DND-41 (cell line): ENCODE measurements around the gene CFHR1.
A peak's percentile ranks its signal among the peaks of the same experiment; 100 is the strongest.
"Not testable (repeated sequence)": the region's sequence is repeated elsewhere in the genome, so short reads cannot be mapped to it uniquely, and the experiment has no call there.

ENCODE experiments used
- ATAC-seq: fragments of 200-7000 bp; cut with Tn5 transposase; 3 replicates; pipeline ENCODE4 v1.9.1; 2021; ENCODE audit warnings: low read depth; ENCODE audit not compliant: insufficient read depth
- DNase-seq: peaks from one replicate; pipeline ENCODE4 v3.0.0-alpha.2; 2020
- H2AFZ ChIP-seq: 2 replicates; pipeline ENCODE4 v1.6.0; 2012; ENCODE audit warnings: low read depth, low read length
- H3K27ac ChIP-seq: 2 replicates; pipeline ENCODE4 v1.5.1; 2012; ENCODE audit warnings: low read length, inconsistent platforms
- H3K27me3 ChIP-seq: fragments of 200-600 bp; sonication (generic); 2 replicates; pipeline ENCODE4 v1.6.0; 2012; ENCODE audit warnings: low read length, mild to moderate bottlenecking, inconsistent platforms; ENCODE audit not compliant: insufficient read depth, poor library complexity
- H3K36me3 ChIP-seq: 2 replicates; pipeline ENCODE4 v1.5.1; 2012; ENCODE audit warnings: low read length, inconsistent platforms; ENCODE audit not compliant: insufficient read depth
- H3K4me1 ChIP-seq: 2 replicates; pipeline ENCODE4 v1.5.1; 2012; ENCODE audit warnings: mild to moderate bottlenecking, low read length; ENCODE audit not compliant: insufficient read depth
- H3K4me2 ChIP-seq: 2 replicates; pipeline ENCODE4 v1.6.0; 2012; ENCODE audit warnings: mild to moderate bottlenecking, moderate library complexity, low read length, inconsistent platforms; ENCODE audit not compliant: insufficient read depth
- H3K4me3 ChIP-seq, 2 experiments: fragments of 200-600 bp in 1 of 2; shearing (Covaris generic) in 1 of 2; 2 replicates each; pipeline ENCODE4 v1.5.1; 2012 to 2016; ENCODE audit warnings: inconsistent platforms in 2 of 2, low read length in 2 of 2, mild to moderate bottlenecking in 2 of 2, low read depth in 1 of 2, moderate library complexity in 1 of 2
- H3K79me2 ChIP-seq: 2 replicates; pipeline ENCODE4 v1.6.0; 2012; ENCODE audit warnings: low read length, inconsistent platforms; ENCODE audit not compliant: insufficient read depth
- H3K9ac ChIP-seq: 2 replicates; pipeline ENCODE4 v1.6.0; 2012; ENCODE audit warnings: low read depth, mild to moderate bottlenecking, inconsistent platforms, low read length, moderate library complexity
- H3K9me3 ChIP-seq: 2 replicates; pipeline ENCODE4 v1.5.1; 2012; ENCODE audit warnings: low read length, moderate library complexity, mild to moderate bottlenecking, inconsistent platforms; ENCODE audit not compliant: insufficient read depth, severe bottlenecking
- H4K20me1 ChIP-seq: 2 replicates; pipeline ENCODE4 v1.6.0; 2012; ENCODE audit warnings: low read length; ENCODE audit not compliant: insufficient read depth
- CTCF ChIP-seq: IDR thresholded peaks from 2 replicates; pipeline ENCODE4 v1.5.1; 2012; ENCODE audit warnings: borderline replicate concordance, low read length, moderate library complexity, mild to moderate bottlenecking; ENCODE audit not compliant: poor library complexity, severe bottlenecking; ENCODE audit errors: extremely low read depth
- EZH2 ChIP-seq: IDR thresholded peaks from 3 replicates; pipeline ENCODE4 v1.6.1; 2012; ENCODE audit warnings: borderline replicate concordance, low read depth, mild to moderate bottlenecking, moderate library complexity, low read length, inconsistent platforms; ENCODE audit not compliant: severe bottlenecking

The CFHR1 gene

DNA sequence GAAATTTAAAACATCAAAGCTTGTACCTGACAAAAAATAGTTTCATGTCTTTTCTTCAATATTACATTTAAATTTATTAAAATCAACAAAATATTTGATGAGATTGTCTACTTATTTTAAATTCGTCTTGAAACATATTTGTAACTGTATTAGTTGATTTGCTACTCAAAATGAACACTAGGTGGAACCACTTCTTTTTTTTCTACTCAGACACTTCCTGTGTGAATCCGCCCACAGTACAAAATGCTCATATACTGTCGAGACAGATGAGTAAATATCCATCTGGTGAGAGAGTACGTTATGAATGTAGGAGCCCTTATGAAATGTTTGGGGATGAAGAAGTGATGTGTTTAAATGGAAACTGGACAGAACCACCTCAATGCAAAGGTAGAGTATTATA is 8.3 kb downstream of the CFHR1 start:
- not testable (repeated sequence) for H3K9me3 ChIP-seq, H3K27ac ChIP-seq, H2AFZ ChIP-seq, H4K20me1 ChIP-seq, H3K4me2 ChIP-seq, H3K4me3 ChIP-seq, H3K36me3 ChIP-seq, H3K9ac ChIP-seq, H3K4me1 ChIP-seq, H3K79me2 ChIP-seq, H3K27me3 ChIP-seq, DNase-seq
- ATAC-seq, result peak; percentile 68
- peak; percentile 14 for TF ChIP-seq CTCF

- not testable (repeated sequence) for H3K4me2 ChIP-seq, DNase-seq, H4K20me1 ChIP-seq, ATAC-seq, H3K9ac ChIP-seq, H3K9me3 ChIP-seq, H3K36me3 ChIP-seq, H3K27ac ChIP-seq, H2AFZ ChIP-seq, H3K4me3 ChIP-seq, H3K27me3 ChIP-seq, H3K4me1 ChIP-seq, H3K79me2 ChIP-seq
These were observed 30.3 kb downstream of the CFHR1 start for GRCh38 chr1:196849613-196850492.

DNA sequence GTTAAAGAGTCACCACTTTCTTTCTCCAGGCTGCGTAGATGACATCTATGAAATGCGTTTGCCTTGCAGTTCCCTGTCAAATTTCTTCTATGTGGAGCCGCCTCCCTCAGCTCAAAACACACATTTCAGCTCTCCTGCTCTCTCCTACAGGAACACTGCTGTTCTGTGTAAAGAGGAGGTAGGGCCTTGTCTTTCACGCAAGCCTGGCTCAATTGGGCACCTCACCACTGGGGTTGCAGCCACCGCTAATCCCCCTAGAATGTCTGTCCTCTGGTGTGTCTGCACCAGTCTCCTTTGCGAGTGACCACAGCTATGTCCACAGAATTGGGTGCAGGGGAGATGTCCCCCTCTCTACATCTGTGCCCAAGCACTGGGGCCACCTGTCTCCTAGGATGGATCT is 36.5 kb downstream of the CFHR1 start:
- Histone ChIP-seq H3K36me3 (no peaks in the 10 kb centered on the region), H3K27ac (no peak overlapping the region), H3K9ac (no peak overlapping the region), H2AFZ (no peak overlapping the region), H3K4me1 (no peaks in the 10 kb centered on the region), H3K4me3 (no peak overlapping the region), H4K20me1 (no peaks in the 10 kb centered on the region), H3K4me2 (no peak overlapping the region), H3K27me3 (no peaks in the 10 kb centered on the region), H3K9me3 (no peaks in the 10 kb centered on the region), H3K79me2 (no peaks in the 10 kb centered on the region)
- no peak for ATAC-seq
- DNase-seq, result no peak
- TF ChIP-seq CTCF (no peak), EZH2 (no peak)

DNA sequence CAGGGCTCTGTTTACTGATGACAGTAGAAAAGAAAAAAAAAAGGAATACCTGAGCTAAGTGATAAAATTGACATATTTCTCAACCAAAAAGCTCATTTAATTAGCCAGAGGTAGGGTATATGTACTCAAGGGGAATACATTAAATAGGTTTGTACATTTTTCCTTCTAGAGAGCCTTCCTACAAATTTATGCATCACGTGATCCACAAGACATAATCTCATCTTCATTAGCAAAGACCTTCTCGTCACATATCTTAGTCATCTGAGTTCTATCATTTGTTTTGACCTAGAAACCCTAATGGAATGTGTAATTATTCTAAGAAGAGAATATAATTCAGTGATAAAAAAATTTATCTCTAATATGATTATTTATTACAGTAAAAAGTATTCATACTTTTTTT is 37.7 kb downstream of the CFHR1 start:
- Histone ChIP-seq H2AFZ (no peak overlapping the region), H3K27ac (no peak overlapping the region), H3K4me1 (no peaks in the 10 kb centered on the region), H4K20me1 (no peaks in the 10 kb centered on the region), H3K4me2 (no peak overlapping the region), H3K27me3 (no peaks in the 10 kb centered on the region), H3K36me3 (no peaks in the 10 kb centered on the region), H3K4me3 (no peak overlapping the region), H3K79me2 (no peaks in the 10 kb centered on the region), H3K9me3 (no peaks in the 10 kb centered on the region), H3K9ac (no peak overlapping the region)
- ATAC-seq (no peak), DNase-seq (no peak)
- no peak for TF ChIP-seq EZH2
